DND-41 (cell line): ENCODE results near the gene CCDC178.
A peak's percentile ranks its signal among the peaks of the same experiment; 100 is the strongest.

ENCODE experiments used
- ATAC-seq: fragments of 200-7000 bp; cut with Tn5 transposase; 3 replicates; pipeline ENCODE4 v1.9.1; 2021; ENCODE audit warnings: low read depth; ENCODE audit not compliant: insufficient read depth
- DNase-seq: peaks from one replicate; pipeline ENCODE4 v3.0.0-alpha.2; 2020
- H2AFZ ChIP-seq: 2 replicates; pipeline ENCODE4 v1.6.0; 2012; ENCODE audit warnings: low read depth, low read length
- H3K27ac ChIP-seq: 2 replicates; pipeline ENCODE4 v1.5.1; 2012; ENCODE audit warnings: low read length, inconsistent platforms
- H3K27me3 ChIP-seq: fragments of 200-600 bp; sonication (generic); 2 replicates; pipeline ENCODE4 v1.6.0; 2012; ENCODE audit warnings: low read length, mild to moderate bottlenecking, inconsistent platforms; ENCODE audit not compliant: insufficient read depth, poor library complexity
- H3K36me3 ChIP-seq: 2 replicates; pipeline ENCODE4 v1.5.1; 2012; ENCODE audit warnings: low read length, inconsistent platforms; ENCODE audit not compliant: insufficient read depth
- H3K4me1 ChIP-seq: 2 replicates; pipeline ENCODE4 v1.5.1; 2012; ENCODE audit warnings: mild to moderate bottlenecking, low read length; ENCODE audit not compliant: insufficient read depth
- H3K4me2 ChIP-seq: 2 replicates; pipeline ENCODE4 v1.6.0; 2012; ENCODE audit warnings: mild to moderate bottlenecking, moderate library complexity, low read length, inconsistent platforms; ENCODE audit not compliant: insufficient read depth
- H3K4me3 ChIP-seq, 2 experiments: fragments of 200-600 bp in 1 of 2; shearing (Covaris generic) in 1 of 2; 2 replicates each; pipeline ENCODE4 v1.5.1; 2012 to 2016; ENCODE audit warnings: inconsistent platforms in 2 of 2, low read length in 2 of 2, mild to moderate bottlenecking in 2 of 2, low read depth in 1 of 2, moderate library complexity in 1 of 2
- H3K79me2 ChIP-seq: 2 replicates; pipeline ENCODE4 v1.6.0; 2012; ENCODE audit warnings: low read length, inconsistent platforms; ENCODE audit not compliant: insufficient read depth
- H3K9ac ChIP-seq: 2 replicates; pipeline ENCODE4 v1.6.0; 2012; ENCODE audit warnings: low read depth, mild to moderate bottlenecking, inconsistent platforms, low read length, moderate library complexity
- H3K9me3 ChIP-seq: 2 replicates; pipeline ENCODE4 v1.5.1; 2012; ENCODE audit warnings: low read length, moderate library complexity, mild to moderate bottlenecking, inconsistent platforms; ENCODE audit not compliant: insufficient read depth, severe bottlenecking
- H4K20me1 ChIP-seq: 2 replicates; pipeline ENCODE4 v1.6.0; 2012; ENCODE audit warnings: low read length; ENCODE audit not compliant: insufficient read depth
- CTCF ChIP-seq: IDR thresholded peaks from 2 replicates; pipeline ENCODE4 v1.5.1; 2012; ENCODE audit warnings: borderline replicate concordance, low read length, moderate library complexity, mild to moderate bottlenecking; ENCODE audit not compliant: poor library complexity, severe bottlenecking; ENCODE audit errors: extremely low read depth
- EZH2 ChIP-seq: IDR thresholded peaks from 3 replicates; pipeline ENCODE4 v1.6.1; 2012; ENCODE audit warnings: borderline replicate concordance, low read depth, mild to moderate bottlenecking, moderate library complexity, low read length, inconsistent platforms; ENCODE audit not compliant: severe bottlenecking

The CCDC178 gene

GRCh38 chr18:32934201-32934600 is 506.3 kb downstream of the CCDC178 start:
- Histone ChIP-seq H3K4me3 (no peak overlapping the region), H3K9ac (no peak overlapping the region), H3K27ac (no peak overlapping the region), H3K36me3 (no peaks in the 10 kb centered on the region), H3K9me3 (no peaks in the 10 kb centered on the region), H3K4me1 (no peaks in the 10 kb centered on the region), H3K79me2 (no peaks in the 10 kb centered on the region), H3K27me3 (no peaks in the 10 kb centered on the region), H3K4me2 (no peak overlapping the region), H2AFZ (no peak overlapping the region), H4K20me1 (no peaks in the 10 kb centered on the region)
- DNase-seq (no peak), ATAC-seq (no peak)
- TF ChIP-seq CTCF (no peak), EZH2 (no peak)

GRCh38 chr18:32930695-32931301 is 509.7 kb downstream of the CCDC178 start:
- Histone ChIP-seq H3K79me2 (no peaks in the 10 kb centered on the region), H3K36me3 (no peaks in the 10 kb centered on the region), H3K27ac (no peak overlapping the region), H2AFZ (no peak overlapping the region), H4K20me1 (no peaks in the 10 kb centered on the region), H3K27me3 (no peaks in the 10 kb centered on the region), H3K9me3 (no peaks in the 10 kb centered on the region), H3K4me3 (no peak overlapping the region), H3K4me2 (no peak overlapping the region), H3K4me1 (no peaks in the 10 kb centered on the region), H3K9ac (no peak overlapping the region)
- ATAC-seq (peak; percentile 99), DNase-seq (no peak)
- TF ChIP-seq CTCF (peak; percentile 77), EZH2 (no peak)

DNA sequence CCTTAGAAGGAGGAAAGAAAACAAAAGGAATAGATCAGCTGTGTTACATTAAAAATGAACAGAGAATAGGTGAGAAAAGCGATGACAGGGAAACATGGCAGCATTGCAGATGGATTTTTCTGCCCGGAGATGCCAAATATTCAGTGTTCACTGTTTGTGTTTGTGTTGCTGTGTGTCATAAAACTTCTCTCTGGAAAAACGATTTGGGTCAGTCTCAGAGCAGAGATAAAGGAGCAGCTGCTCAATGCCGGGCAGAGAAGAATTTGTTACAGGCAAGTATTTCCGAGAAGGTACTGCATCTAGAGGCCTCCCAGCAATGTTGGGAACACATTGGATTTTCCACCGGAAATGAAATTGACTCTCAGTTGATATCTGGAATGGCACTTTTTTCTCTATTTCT is 511.3 kb downstream of the CCDC178 start:
- no peaks in the 10 kb centered on the region for H3K36me3 ChIP-seq
- H2AFZ ChIP-seq, result no peak overlapping the region
- H3K4me3 ChIP-seq, result no peak overlapping the region
- no peak overlapping the region for H3K9ac ChIP-seq
- no peaks in the 10 kb centered on the region for H4K20me1 ChIP-seq
- no peaks in the 10 kb centered on the region for H3K79me2 ChIP-seq
- TF ChIP-seq EZH2 (no peak), CTCF (no peak)
- H3K9me3 ChIP-seq, result no peaks in the 10 kb centered on the region
- H3K27me3 ChIP-seq, result no peaks in the 10 kb centered on the region
- no peak for ATAC-seq
- H3K4me2 ChIP-seq, result no peak overlapping the region
- H3K4me1 ChIP-seq, result no peaks in the 10 kb centered on the region
- H3K27ac ChIP-seq, result no peak overlapping the region
- DNase-seq, result no peak

- H3K36me3 ChIP-seq, result no peaks in the 10 kb centered on the region
- no peak for ATAC-seq
- TF ChIP-seq EZH2 (no peak), CTCF (no peak)
- no peak for DNase-seq
- no peaks in the 10 kb centered on the region for H3K9me3 ChIP-seq
- no peak overlapping the region for H3K27ac ChIP-seq
- H2AFZ ChIP-seq, result no peak overlapping the region
- H3K4me3 ChIP-seq, result no peak overlapping the region
- H3K9ac ChIP-seq, result no peak overlapping the region
- no peaks in the 10 kb centered on the region for H3K27me3 ChIP-seq
- no peak overlapping the region for H3K4me2 ChIP-seq
- no peaks in the 10 kb centered on the region for H4K20me1 ChIP-seq
- peaks cover 14% of the 10 kb centered on the region for H3K4me1 ChIP-seq
- H3K79me2 ChIP-seq, result no peaks in the 10 kb centered on the region
Observed at GRCh38 chr18:32922951-32923430, 517.5 kb downstream of the CCDC178 start.
